ENCODE data around the gene MFAP2. TPM values are rescaled to one million over a fixed set of nuclear protein-coding genes. Genes with fewer than 3 reads are reported as not detected.

The MFAP2 gene
- total RNA-seq, 1 experiment from 2014 or later, result 123 TPM

- no peaks in the 10 kb centered on the region for H3K27me3 ChIP-seq
- no peaks in the 10 kb centered on the region for H3K9me3 ChIP-seq
- H3K36me3 ChIP-seq, result peaks cover 4% of the 10 kb centered on the region
- DNase-seq, result peak; percentile 80
- peak within 1 kb of the TSS; percentile 67 for H3K4me3 ChIP-seq
Measured at GRCh38 chr1:17011439-17012307, 31.3 kb upstream of the MFAP2 start, which contains the start of gene ATP13A2. Gene ATP13A2, minus strand, starts transcription at chr1:17011928. Its CDS starts 190 bp downstream, at chr1:17011738.

- Histone ChIP-seq H3K4me3 (peak overlapping the region; percentile 67), H3K27me3 (no peaks in the 10 kb centered on the region), H3K9me3 (no peaks in the 10 kb centered on the region), H3K36me3 (peaks cover 4% of the 10 kb centered on the region)
- no peak for DNase-seq
Measured at GRCh38 chr1:17011092-17011438, 30.6 kb upstream of the MFAP2 start.

- no peaks in the 10 kb centered on the region for H3K9me3 ChIP-seq
- DNase-seq, result no peak
- peaks cover 10% of the 10 kb centered on the region for H3K36me3 ChIP-seq
- no peak overlapping the region for H3K4me3 ChIP-seq
- no peaks in the 10 kb centered on the region for H3K27me3 ChIP-seq
Measured at GRCh38 chr1:17009706-17010105, 29.3 kb upstream of the MFAP2 start.

- no peak for DNase-seq
- Histone ChIP-seq H3K36me3 (peaks cover 17% of the 10 kb centered on the region), H3K9me3 (no peaks in the 10 kb centered on the region), H3K4me3 (no peak overlapping the region), H3K27me3 (no peaks in the 10 kb centered on the region)
Measured at GRCh38 chr1:17008208-17008855, 27.9 kb upstream of the MFAP2 start.

GRCh38 chr1:17007121-17007520, 26.7 kb upstream of the MFAP2 start:
- H3K27me3 ChIP-seq, result no peaks in the 10 kb centered on the region
- no peak for DNase-seq
- peaks cover 30% of the 10 kb centered on the region for H3K36me3 ChIP-seq
- H3K9me3 ChIP-seq, result no peaks in the 10 kb centered on the region
- no peak overlapping the region for H3K4me3 ChIP-seq

GRCh38 chr1:17005365-17005740, 24.9 kb upstream of the MFAP2 start:
- no peak for DNase-seq
- H3K36me3 ChIP-seq, result peaks cover 38% of the 10 kb centered on the region
- no peaks in the 10 kb centered on the region for H3K27me3 ChIP-seq
- no peak overlapping the region for H3K4me3 ChIP-seq
- H3K9me3 ChIP-seq, result no peaks in the 10 kb centered on the region

GRCh38 chr1:17004466-17005364, 24.3 kb upstream of the MFAP2 start:
- peak; percentile 25 for DNase-seq
- H3K9me3 ChIP-seq, result no peaks in the 10 kb centered on the region
- peaks cover 36% of the 10 kb centered on the region for H3K36me3 ChIP-seq
- no peaks in the 10 kb centered on the region for H3K27me3 ChIP-seq
- no peak overlapping the region for H3K4me3 ChIP-seq

GRCh38 chr1:17002524-17002902, 22.1 kb upstream of the MFAP2 start:
- no peak overlapping the region for H3K4me3 ChIP-seq
- H3K9me3 ChIP-seq, result no peaks in the 10 kb centered on the region
- no peak for DNase-seq
- peaks cover 49% of the 10 kb centered on the region for H3K36me3 ChIP-seq
- no peaks in the 10 kb centered on the region for H3K27me3 ChIP-seq

GRCh38 chr1:17001760-17002523, 21.5 kb upstream of the MFAP2 start:
- peaks cover 50% of the 10 kb centered on the region for H3K36me3 ChIP-seq
- no peak for DNase-seq

GRCh38 chr1:16999863-17000262, 19.4 kb upstream of the MFAP2 start:
- peaks cover 52% of the 10 kb centered on the region for H3K36me3 ChIP-seq
- no peaks in the 10 kb centered on the region for H3K27me3 ChIP-seq
- H3K4me3 ChIP-seq, result no peak overlapping the region
- H3K9me3 ChIP-seq, result no peaks in the 10 kb centered on the region
- DNase-seq, result no peak

More at GRCh38 chr1:17001760-17002523, 21.5 kb upstream of the MFAP2 start:
- no peaks in the 10 kb centered on the region for H3K9me3 ChIP-seq
- H3K27me3 ChIP-seq, result no peaks in the 10 kb centered on the region
- H3K4me3 ChIP-seq, result no peak overlapping the region

GRCh38 chr1:16998589-16998988, 18.2 kb upstream of the MFAP2 start:
- DNase-seq, result no peak
- Histone ChIP-seq H3K36me3 (peaks cover 43% of the 10 kb centered on the region), H3K9me3 (no peaks in the 10 kb centered on the region), H3K4me3 (no peak overlapping the region), H3K27me3 (no peaks in the 10 kb centered on the region)

- DNase-seq, result no peak
- H3K4me3 ChIP-seq, result no peak overlapping the region
- H3K9me3 ChIP-seq, result no peaks in the 10 kb centered on the region
- peaks cover 28% of the 10 kb centered on the region for H3K36me3 ChIP-seq
- H3K27me3 ChIP-seq, result no peaks in the 10 kb centered on the region
Measured at GRCh38 chr1:16996845-16997244, 16.4 kb upstream of the MFAP2 start.

- Histone ChIP-seq H3K9me3 (no peaks in the 10 kb centered on the region), H3K4me3 (no peak overlapping the region), H3K36me3 (peaks cover 17% of the 10 kb centered on the region), H3K27me3 (no peaks in the 10 kb centered on the region)
- DNase-seq, result no peak
Measured at GRCh38 chr1:16993521-16994038, 13.2 kb upstream of the MFAP2 start.

- no peaks in the 10 kb centered on the region for H3K27me3 ChIP-seq
- peaks cover 13% of the 10 kb centered on the region for H3K36me3 ChIP-seq
- H3K4me3 ChIP-seq, result no peak overlapping the region
- no peaks in the 10 kb centered on the region for H3K9me3 ChIP-seq
- DNase-seq, result no peak
Measured at GRCh38 chr1:16992675-16993074, 12.3 kb upstream of the MFAP2 start.

GRCh38 chr1:16992102-16992501, 11.7 kb upstream of the MFAP2 start:
- Histone ChIP-seq H3K4me3 (no peak overlapping the region), H3K27me3 (no peaks in the 10 kb centered on the region), H3K9me3 (no peaks in the 10 kb centered on the region), H3K36me3 (peaks cover 11% of the 10 kb centered on the region)
- DNase-seq, result no peak

- Histone ChIP-seq H3K27me3 (no peaks in the 10 kb centered on the region), H3K36me3 (peaks cover 9% of the 10 kb centered on the region), H3K9me3 (no peaks in the 10 kb centered on the region), H3K4me3 (no peak overlapping the region)
- DNase-seq, result no peak
Measured at GRCh38 chr1:16991571-16991970, 11.2 kb upstream of the MFAP2 start.
